K562 (cell line): Measurements from ENCODE around the gene RNF217.

Source experiments
- HDAC3 ChIP-seq: fragments of 450-650 bp; IDR thresholded peaks from 2 replicates; pipeline ENCODE4 v1.6.1; 2018; ENCODE audit warnings: borderline replicate concordance, mild to moderate bottlenecking, moderate library complexity; ENCODE audit not compliant: partially characterized antibody
- POLR2A ChIP-seq: fragments of 450-650 bp; conservative IDR thresholded peaks from 2 replicates; pipeline ENCODE4 v1.6.1; 2016
- RFX5 ChIP-seq: IDR thresholded peaks from 2 replicates; pipeline ENCODE4 v1.6.1; 2011; ENCODE audit warnings: low read depth, mild to moderate bottlenecking, improper control_type of control experiment, low read length
- U2AF2 ChIP-seq: fragments of 200-400 bp; formaldehyde crosslinking; optimal IDR thresholded peaks from 2 replicates; pipeline ENCODE3; 2017; ENCODE audit warnings: low read depth, mild to moderate bottlenecking, low read length
- ZNF174 ChIP-seq: fragments of 250-450 bp; sonication (Bioruptor Pico); IDR thresholded peaks from 2 replicates; pipeline ENCODE4 v1.4.0; 2020; ENCODE audit warnings: mild to moderate bottlenecking
- ZNF77 ChIP-seq: fragments of 250-450 bp; sonication (Bioruptor Pico); IDR thresholded peaks from 2 replicates; pipeline ENCODE4 v1.5.0; 2020
- TF ChIP-seq, protein P1 (sequence below), 3 experiments: IDR thresholded peaks in 2 of 3; conservative IDR thresholded peaks in 1 of 3; 2 replicates each; pipeline ENCODE4 v1.5.1; 2011 to 2012; ENCODE audit warnings: low read length in 3 of 3, mild to moderate bottlenecking in 3 of 3, control low read depth in 2 of 3, improper control_type of control experiment in 1 of 3, inconsistent platforms in 1 of 3, low read depth in 1 of 3, mixed read lengths in 1 of 3, moderate library complexity in 1 of 3; ENCODE audit not compliant: insufficient read depth in 2 of 3
- TF ChIP-seq, protein P2 (sequence below): fragments of 250-450 bp; sonication (Bioruptor Pico); IDR thresholded peaks from 2 replicates; pipeline ENCODE4 v1.6.1; 2021; ENCODE audit warnings: mild to moderate bottlenecking
- TF ChIP-seq, protein P3 (sequence below): sonication (generic); formaldehyde crosslinking; IDR thresholded peaks from 2 replicates; pipeline ENCODE4 v1.5.0; 2020; ENCODE audit warnings: missing genetic modification reagents

DNA sequence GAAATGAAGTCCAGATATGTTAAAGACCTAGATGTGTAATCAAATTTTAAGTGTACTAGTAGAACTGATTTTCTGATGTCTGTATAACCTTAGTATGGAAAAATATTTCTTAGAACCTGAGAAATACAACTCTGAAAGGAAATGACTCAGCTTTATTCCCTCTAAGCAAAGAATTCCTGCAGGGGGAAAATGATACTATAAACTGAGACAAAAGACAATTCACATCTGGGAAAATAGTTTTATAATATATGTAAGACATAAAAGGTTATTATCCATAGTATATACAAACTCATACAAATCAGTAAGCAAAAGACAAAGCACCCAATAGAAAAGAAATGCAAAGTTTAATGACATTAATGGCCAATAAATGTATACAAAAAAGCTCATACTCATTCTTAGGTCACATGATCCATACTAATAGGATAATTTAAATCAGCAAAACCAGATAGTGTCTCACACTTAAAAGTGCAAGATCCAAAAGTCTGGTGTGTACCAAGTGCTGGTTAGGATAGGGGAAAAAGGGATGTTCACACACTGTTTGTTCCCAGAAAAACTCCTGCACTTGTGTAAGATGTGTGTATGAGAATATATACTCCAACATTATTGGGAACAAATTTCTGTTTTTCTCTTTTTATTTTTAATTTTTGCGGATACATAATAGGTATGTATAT lies 22.6 kb downstream of the RNF217 start:
- TF ChIP-seq, protein P1, sequence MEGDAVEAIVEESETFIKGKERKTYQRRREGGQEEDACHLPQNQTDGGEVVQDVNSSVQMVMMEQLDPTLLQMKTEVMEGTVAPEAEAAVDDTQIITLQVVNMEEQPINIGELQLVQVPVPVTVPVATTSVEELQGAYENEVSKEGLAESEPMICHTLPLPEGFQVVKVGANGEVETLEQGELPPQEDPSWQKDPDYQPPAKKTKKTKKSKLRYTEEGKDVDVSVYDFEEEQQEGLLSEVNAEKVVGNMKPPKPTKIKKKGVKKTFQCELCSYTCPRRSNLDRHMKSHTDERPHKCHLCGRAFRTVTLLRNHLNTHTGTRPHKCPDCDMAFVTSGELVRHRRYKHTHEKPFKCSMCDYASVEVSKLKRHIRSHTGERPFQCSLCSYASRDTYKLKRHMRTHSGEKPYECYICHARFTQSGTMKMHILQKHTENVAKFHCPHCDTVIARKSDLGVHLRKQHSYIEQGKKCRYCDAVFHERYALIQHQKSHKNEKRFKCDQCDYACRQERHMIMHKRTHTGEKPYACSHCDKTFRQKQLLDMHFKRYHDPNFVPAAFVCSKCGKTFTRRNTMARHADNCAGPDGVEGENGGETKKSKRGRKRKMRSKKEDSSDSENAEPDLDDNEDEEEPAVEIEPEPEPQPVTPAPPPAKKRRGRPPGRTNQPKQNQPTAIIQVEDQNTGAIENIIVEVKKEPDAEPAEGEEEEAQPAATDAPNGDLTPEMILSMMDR (IDR thresholded peaks at IDR 0.05 in 2 of 3, conservative IDR thresholded peaks at IDR 0.05 in 1 of 3; ENCODE audit: insufficient read depth in 2 of 3, low read depth in 1 of 3, low read length in 3 of 3), result no peak
- TF ChIP-seq, protein P2, sequence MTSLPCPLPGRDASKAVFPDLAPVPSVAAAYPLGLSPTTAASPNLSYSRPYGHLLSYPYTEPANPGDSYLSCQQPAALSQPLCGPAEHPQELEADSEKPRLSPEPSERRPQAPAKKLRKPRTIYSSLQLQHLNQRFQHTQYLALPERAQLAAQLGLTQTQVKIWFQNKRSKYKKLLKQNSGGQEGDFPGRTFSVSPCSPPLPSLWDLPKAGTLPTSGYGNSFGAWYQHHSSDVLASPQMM (CRISPR knock-in tag), result no peak
- TF ChIP-seq HDAC3 (no peak), ZNF77 (CRISPR knock-in tag) (no peak), RFX5 (no peak), U2AF2 (no peak), ZNF174 (CRISPR knock-in tag) (no peak), POLR2A (no peak)
- TF ChIP-seq, protein P3, sequence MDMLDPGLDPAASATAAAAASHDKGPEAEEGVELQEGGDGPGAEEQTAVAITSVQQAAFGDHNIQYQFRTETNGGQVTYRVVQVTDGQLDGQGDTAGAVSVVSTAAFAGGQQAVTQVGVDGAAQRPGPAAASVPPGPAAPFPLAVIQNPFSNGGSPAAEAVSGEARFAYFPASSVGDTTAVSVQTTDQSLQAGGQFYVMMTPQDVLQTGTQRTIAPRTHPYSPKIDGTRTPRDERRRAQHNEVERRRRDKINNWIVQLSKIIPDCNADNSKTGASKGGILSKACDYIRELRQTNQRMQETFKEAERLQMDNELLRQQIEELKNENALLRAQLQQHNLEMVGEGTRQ (CRISPR knock-in tag), result no peak
